ENCODE results near the gene IGHMBP2. TPM values are rescaled to one million over a fixed set of nuclear protein-coding genes. Genes with fewer than 3 reads are reported as not detected.

Gene IGHMBP2
- total RNA-seq, 1 experiment from 2014 or later = 24.0 TPM

DNA sequence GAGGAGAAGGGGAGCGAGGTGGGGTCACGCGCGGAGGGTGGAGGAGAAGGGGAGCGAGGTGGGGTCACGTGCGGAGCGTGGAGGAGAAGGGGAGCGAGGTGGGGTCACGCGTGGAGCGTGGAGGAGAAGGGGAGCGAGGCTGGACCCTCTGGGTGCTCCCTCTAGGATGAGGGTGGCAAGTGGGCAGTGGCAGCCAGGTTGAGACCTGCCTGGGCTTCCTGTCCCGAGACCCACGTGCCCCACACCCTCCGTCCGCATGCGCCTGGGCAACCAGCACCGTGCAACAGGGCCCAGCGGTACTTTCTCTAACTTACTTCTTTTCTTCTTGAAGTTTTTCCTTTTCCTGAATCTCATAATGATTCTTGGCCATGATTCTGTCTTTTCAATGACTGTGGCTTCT lies 11.1 kb upstream of the IGHMBP2 start:
- DNase-seq = no peak
- no peak overlapping the region for H4K91ac ChIP-seq (ENCODE audit: insufficient read length, low read depth, low read length)
- no peaks in the 10 kb centered on the region for H3K9me3 ChIP-seq (ENCODE audit: control insufficient read depth, low read depth, low read length)
- H3T11ph ChIP-seq (ENCODE audit: low read length) = no peak overlapping the region
- no peak overlapping the region for H2BK120ac ChIP-seq (ENCODE audit: low read depth, low read length, poor library complexity, severe bottlenecking)
- no peak overlapping the region for H2BK12ac ChIP-seq (ENCODE audit: insufficient read length, low read depth, low read length)
- no peak overlapping the region for H2BK15ac ChIP-seq (ENCODE audit: low read depth, low read length)
- H3K27me3 ChIP-seq (ENCODE audit: insufficient read depth, low read length) = no peaks in the 10 kb centered on the region
- H3K27ac ChIP-seq (ENCODE audit: insufficient read length, low read depth, low read length) = no peak overlapping the region
- H3K79me2 ChIP-seq (ENCODE audit: insufficient read depth, low read length) = no peaks in the 10 kb centered on the region
- no CpG with 5 or more reads among the region's 20 CpGs for WGBS (ENCODE audit: extremely low coverage, insufficient read length, low lambda C conversion rate)
- H2BK20ac ChIP-seq (ENCODE audit: low read depth, low read length, poor library complexity, severe bottlenecking) = no peak overlapping the region
- H4K20me1 ChIP-seq (ENCODE audit: control insufficient read depth, insufficient read depth, insufficient read length) = no peaks in the 10 kb centered on the region
- H4K5ac ChIP-seq (ENCODE audit: insufficient read length, low read depth, low read length) = no peak overlapping the region
- H4K8ac ChIP-seq (replicated peaks; ENCODE audit: insufficient read length, low read depth, low read length) = no peak overlapping the region
- no peak overlapping the region for H3K9ac ChIP-seq (ENCODE audit: extremely low read depth, insufficient read length, low read length)
- Mint-ChIP-seq H3K4me1 (peaks cover 5 to 11% of the 10 kb centered on the region in 2 experiments; a peak in 3 of 4 replicates), H3K9me3 (no peaks in the 10 kb centered on the region), H3K4me3 (no peak overlapping the region), H3K36me3 (ENCODE audit: insufficient read depth in 1 of 3, low read depth in 3 of 3) (peaks cover 29 to 56% (median 43%) of the 10 kb centered on the region in 3 experiments), H3K27ac (no peak overlapping the region), H3K27me3 (ENCODE audit: low read depth) (no peaks in the 10 kb centered on the region)
- no peak overlapping the region for H3K18ac ChIP-seq (ENCODE audit: insufficient read length, low read depth, low read length)
- no peaks in the 10 kb centered on the region for H3K4me1 ChIP-seq (ENCODE audit: insufficient read depth, low read length)
- H3K56ac ChIP-seq (ENCODE audit: insufficient read length, low read depth, low read length) = no peak overlapping the region
- H3K4ac ChIP-seq (ENCODE audit: low read depth, low read length) = no peak overlapping the region
- H3K23me2 ChIP-seq (ENCODE audit: insufficient read length, low read depth, low read length, poor library complexity, severe bottlenecking) = no peaks in the 10 kb centered on the region
- TF ChIP-seq, protein P1, sequence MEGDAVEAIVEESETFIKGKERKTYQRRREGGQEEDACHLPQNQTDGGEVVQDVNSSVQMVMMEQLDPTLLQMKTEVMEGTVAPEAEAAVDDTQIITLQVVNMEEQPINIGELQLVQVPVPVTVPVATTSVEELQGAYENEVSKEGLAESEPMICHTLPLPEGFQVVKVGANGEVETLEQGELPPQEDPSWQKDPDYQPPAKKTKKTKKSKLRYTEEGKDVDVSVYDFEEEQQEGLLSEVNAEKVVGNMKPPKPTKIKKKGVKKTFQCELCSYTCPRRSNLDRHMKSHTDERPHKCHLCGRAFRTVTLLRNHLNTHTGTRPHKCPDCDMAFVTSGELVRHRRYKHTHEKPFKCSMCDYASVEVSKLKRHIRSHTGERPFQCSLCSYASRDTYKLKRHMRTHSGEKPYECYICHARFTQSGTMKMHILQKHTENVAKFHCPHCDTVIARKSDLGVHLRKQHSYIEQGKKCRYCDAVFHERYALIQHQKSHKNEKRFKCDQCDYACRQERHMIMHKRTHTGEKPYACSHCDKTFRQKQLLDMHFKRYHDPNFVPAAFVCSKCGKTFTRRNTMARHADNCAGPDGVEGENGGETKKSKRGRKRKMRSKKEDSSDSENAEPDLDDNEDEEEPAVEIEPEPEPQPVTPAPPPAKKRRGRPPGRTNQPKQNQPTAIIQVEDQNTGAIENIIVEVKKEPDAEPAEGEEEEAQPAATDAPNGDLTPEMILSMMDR (conservative IDR thresholded peaks at IDR 0.05) = no peak
- no peak overlapping the region for H3K14ac ChIP-seq (ENCODE audit: insufficient read depth, low read length)
- no peak overlapping the region for H2AK5ac ChIP-seq (ENCODE audit: insufficient read length, low read length)
- no peak overlapping the region for H2AFZ ChIP-seq (ENCODE audit: low read length)
- no peak overlapping the region for H3K23ac ChIP-seq (ENCODE audit: insufficient read length, low read depth, low read length)
- H3K79me1 ChIP-seq (ENCODE audit: insufficient read depth, low read depth, low read length, poor library complexity, severe bottlenecking) = no peaks in the 10 kb centered on the region
- no peak overlapping the region for H3K4me2 ChIP-seq (ENCODE audit: insufficient read depth, insufficient read length, low read length)
- H2BK5ac ChIP-seq (ENCODE audit: insufficient read length, low read length) = no peak overlapping the region
